ENCODE results near the gene MAD1L1.

Gene MAD1L1

DNA sequence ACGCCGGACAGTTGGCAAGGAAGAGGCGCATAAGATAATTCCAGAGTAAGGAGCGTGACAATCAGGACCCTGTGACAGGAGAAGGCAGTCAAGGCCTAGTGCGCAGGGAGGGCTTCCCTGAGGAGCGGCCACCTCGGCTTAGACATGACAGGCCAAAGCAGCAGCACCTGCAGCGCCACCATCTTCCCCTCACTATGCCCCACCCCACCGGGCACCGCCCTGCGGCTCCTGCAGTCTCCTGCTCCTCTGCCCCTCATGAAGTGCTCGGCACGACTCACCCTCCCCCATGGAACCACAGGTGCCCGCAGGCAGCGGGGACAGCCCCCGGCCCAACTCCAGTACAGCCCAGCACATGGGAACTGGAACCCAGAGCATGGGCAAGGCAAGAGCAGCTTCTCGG is 11.8 kb downstream of the MAD1L1 start:
- TF ChIP-seq, protein P1, sequence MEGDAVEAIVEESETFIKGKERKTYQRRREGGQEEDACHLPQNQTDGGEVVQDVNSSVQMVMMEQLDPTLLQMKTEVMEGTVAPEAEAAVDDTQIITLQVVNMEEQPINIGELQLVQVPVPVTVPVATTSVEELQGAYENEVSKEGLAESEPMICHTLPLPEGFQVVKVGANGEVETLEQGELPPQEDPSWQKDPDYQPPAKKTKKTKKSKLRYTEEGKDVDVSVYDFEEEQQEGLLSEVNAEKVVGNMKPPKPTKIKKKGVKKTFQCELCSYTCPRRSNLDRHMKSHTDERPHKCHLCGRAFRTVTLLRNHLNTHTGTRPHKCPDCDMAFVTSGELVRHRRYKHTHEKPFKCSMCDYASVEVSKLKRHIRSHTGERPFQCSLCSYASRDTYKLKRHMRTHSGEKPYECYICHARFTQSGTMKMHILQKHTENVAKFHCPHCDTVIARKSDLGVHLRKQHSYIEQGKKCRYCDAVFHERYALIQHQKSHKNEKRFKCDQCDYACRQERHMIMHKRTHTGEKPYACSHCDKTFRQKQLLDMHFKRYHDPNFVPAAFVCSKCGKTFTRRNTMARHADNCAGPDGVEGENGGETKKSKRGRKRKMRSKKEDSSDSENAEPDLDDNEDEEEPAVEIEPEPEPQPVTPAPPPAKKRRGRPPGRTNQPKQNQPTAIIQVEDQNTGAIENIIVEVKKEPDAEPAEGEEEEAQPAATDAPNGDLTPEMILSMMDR (IDR thresholded peaks at IDR 0.05; ENCODE audit: borderline replicate concordance, insufficient read depth, low read depth, low read length) = no peak

DNA sequence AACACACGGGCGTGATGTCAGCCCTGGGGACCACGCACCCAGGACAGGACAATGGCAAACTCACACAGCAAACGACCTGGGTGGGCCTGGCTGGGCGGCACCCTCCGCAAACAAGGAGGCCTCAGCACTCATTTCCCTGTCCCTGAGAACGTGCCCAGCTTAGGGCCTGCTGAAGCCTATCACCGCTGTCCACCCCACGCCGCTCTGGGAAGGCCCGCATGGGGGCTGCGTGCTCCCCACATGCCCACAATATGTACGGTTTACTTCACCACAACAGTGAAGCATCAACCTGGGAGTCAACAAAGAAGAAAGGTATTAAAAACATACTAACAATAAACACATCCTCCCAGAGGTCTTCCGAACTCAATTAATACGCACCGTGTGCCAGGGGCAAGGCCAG is 12.2 kb downstream of the MAD1L1 start:
- no peak overlapping the region for H3K4me3 ChIP-seq (ENCODE audit: low read depth, low read length)
- TF ChIP-seq, protein P1 (IDR thresholded peaks at IDR 0.05; ENCODE audit: borderline replicate concordance, insufficient read depth, low read depth, low read length) = no peak

More for the DNA sequence above, 11.8 kb downstream of the MAD1L1 start:
- no peak overlapping the region for H3K4me3 ChIP-seq (ENCODE audit: low read depth, low read length)

DNA sequence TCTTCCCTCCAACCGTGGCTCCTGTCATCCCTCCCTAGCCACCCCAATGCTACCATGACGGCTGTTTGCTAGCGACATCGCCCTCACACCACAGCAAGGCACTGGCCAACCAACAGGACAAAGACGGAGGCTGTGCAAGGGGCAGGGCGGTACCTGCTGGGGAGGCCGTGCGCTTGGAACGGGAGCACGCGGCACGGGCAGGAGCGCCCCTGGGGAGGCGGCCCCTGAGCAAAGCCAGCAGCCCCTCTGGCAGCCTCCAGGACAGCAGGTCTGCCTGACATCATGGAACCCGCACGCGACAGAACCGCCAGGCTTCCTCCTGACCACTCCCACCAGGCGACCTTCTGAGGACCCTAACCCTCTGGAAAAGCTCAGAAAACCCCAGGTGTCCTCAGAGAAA is 12.7 kb downstream of the MAD1L1 start:
- H3K4me3 ChIP-seq (ENCODE audit: low read depth, low read length) = no peak overlapping the region
- TF ChIP-seq, protein P1 (IDR thresholded peaks at IDR 0.05; ENCODE audit: borderline replicate concordance, insufficient read depth, low read depth, low read length) = no peak

DNA sequence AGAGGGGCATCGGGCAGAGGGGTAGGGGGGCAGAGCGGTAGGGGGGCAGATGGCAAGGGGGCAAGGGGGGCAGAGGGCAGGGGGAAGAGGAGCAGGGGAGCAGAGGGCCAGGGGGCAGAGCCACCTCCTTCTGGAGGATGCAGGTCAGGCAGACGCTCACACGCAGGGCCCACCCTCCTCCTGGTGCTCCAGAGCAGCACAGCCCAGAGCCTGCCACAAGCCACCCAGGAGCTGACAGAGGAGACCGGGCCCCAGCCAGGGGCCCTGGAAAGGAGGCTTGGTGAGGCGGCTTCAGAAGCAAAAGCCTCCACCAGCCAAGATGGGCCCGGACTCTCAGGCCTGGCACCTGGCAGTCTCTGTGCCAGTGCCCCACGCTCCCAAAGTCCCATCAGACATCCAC is 13.1 kb downstream of the MAD1L1 start:
- H3K4me3 ChIP-seq (ENCODE audit: low read depth, low read length) = no peak overlapping the region
- TF ChIP-seq, protein P1 (IDR thresholded peaks at IDR 0.05; ENCODE audit: borderline replicate concordance, insufficient read depth, low read depth, low read length) = no peak

DNA sequence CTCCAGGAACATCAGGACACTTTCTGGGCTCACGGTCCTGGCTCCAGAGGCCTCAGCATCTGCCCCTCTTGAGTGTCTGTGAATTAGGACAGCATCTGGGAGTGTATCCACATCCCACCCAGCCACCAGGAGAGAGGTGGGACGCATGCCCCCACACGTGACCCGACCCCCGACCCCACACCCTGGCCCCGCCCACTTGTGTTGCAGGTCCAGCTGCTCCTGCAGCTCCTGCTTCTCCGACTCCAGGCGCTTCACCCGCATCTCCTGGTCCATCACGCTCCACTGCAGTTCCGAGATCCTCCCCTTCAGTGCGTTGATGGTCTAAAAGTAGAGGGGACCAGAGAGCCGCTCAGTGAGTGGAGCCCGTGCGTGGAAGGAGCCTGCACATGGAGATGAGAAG is 13.6 kb downstream of the MAD1L1 start:
- H3K4me3 ChIP-seq (ENCODE audit: low read depth, low read length) = no peak overlapping the region
- TF ChIP-seq, protein P1 (IDR thresholded peaks at IDR 0.05; ENCODE audit: borderline replicate concordance, insufficient read depth, low read depth, low read length) = no peak

DNA sequence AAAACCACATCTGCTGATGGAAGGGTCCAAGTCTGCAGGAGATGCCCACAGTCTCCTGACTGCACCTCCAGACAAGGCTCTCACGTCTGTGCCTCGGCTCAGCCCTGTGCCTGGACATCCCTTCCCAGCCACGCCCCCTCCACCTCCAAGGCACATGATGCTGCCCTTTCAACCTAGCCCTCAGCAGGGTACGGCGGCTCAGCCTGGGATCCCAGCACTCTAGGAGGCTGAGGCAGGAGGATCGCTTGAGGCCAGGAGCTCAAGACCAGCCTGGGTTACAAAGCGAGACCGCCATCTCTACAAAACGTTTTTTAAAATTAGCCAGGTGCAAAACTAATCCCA is 14.3 kb downstream of the MAD1L1 start:
- TF ChIP-seq, protein P1 (IDR thresholded peaks at IDR 0.05; ENCODE audit: borderline replicate concordance, insufficient read depth, low read depth, low read length) = no peak
- H3K4me3 ChIP-seq (ENCODE audit: low read depth, low read length) = no peak overlapping the region

DNA sequence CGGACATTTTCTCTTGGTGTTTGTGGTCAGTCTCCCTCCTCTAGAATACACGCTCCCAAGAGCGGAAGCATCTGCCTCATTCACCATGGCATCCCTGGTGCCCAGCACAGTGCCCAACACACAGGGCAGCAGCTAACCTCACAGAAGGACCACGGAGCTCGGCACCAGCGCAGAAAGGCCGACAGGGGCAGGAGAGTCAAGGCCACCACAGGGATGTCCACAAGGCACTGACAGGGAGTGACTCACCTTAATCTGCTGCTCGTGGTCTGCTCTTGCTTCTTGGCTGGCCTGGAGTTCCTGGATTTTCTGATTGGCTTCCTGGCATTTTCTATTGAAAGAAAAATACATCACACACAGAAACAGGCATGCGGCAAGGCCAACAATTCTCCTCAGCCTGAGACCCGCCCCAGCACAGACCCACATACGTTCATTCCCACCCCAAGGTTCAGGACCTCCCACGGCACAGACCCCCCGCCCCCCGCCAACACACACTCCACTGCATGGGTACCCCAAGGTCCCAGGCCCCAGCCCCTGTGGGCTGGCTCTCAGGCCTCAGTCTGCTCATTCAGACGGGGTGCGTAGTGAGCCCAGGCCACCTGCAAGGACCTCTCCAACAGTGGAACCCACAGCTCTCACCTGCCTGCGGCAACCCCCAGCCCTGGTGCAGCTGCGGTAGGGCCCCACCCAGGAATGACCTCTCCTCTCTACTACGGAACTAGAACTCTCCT is 14.9 kb downstream of the MAD1L1 start:
- TF ChIP-seq, protein P1 (IDR thresholded peaks at IDR 0.05; ENCODE audit: borderline replicate concordance, insufficient read depth, low read depth, low read length) = no peak
- H3K4me3 ChIP-seq (ENCODE audit: low read depth, low read length) = no peak overlapping the region
